HepG2 (cell line): Measurements from ENCODE around the gene TFAP2A. TPM values are rescaled to one million over a fixed set of nuclear protein-coding genes. Genes with fewer than 3 reads are reported as not detected.
A peak's percentile ranks its signal among the peaks of the same experiment; 100 is the strongest.

ENCODE experiments used
- ATAC-seq: fragments of 200-7000 bp; cut with Tn5 transposase; 3 replicates; pipeline ENCODE4 v1.9.1; 2020; ENCODE audit warnings: mild to moderate bottlenecking, moderate library complexity
- BruUV-seq: library from RNA; stranded (reverse); fragments of 400-500 nt; replicated peaks from 2 replicates; lab custom pipeline; 2021; lab: Mats Ljungman, UMichigan
- CTCF ChIA-PET: fragments of 300-600 bp; formaldehyde crosslinking; extraction: SDS; loops from one replicate; lab custom pipeline; 2021; ENCODE audit warnings: low total read pairs, inconsistent platforms, low intra/inter-chr PET ratio; lab: Yijun Ruan, JAX
- POLR2A ChIA-PET: fragments of 350-600 bp; sonication (Branson Sonifier 250); formaldehyde crosslinking; loops from one replicate; lab custom pipeline; 2020; ENCODE audit warnings: antibody characterized with exemption, inconsistent platforms; lab: Yijun Ruan, JAX
- DNase-seq: peaks from one replicate; pipeline ENCODE4 v3.0.0-alpha.2; 2015; ENCODE audit warnings: low spot score
- FAIRE-seq: peaks from 3 replicates; lab custom pipeline; 2011; peaks lifted over from hg19 to GRCh38; lab: Jason Lieb, UNC
- H2AFZ ChIP-seq: one replicate; pipeline ENCODE4 v1.6.1; 2011; ENCODE audit warnings: low read length, inconsistent platforms
- H3K27ac ChIP-seq: fragments of 300-600 bp; 3 replicates; pipeline ENCODE4 v1.8.0; 2011; ENCODE audit warnings: mixed run types, mild to moderate bottlenecking, mixed read lengths, low read length, inconsistent platforms; ENCODE audit not compliant: insufficient read depth; ENCODE audit errors: extremely low read length
- H3K27me3 ChIP-seq, 2 experiments: fragments of 200-600 bp in 1 of 2; 2 replicates in 1 of 2; 3 replicates in 1 of 2; pipeline versions ENCODE4 v1.6.0 to v1.8.0; 2011; ENCODE audit warnings: low read length in 2 of 2, mild to moderate bottlenecking in 2 of 2, moderate library complexity in 2 of 2, inconsistent platforms in 1 of 2; ENCODE audit not compliant: insufficient read depth in 2 of 2, control insufficient read depth in 1 of 2
- H3K36me3 ChIP-seq, 2 experiments: fragments of 200-600 bp in 1 of 2; replicated peaks in 1 of 2; 2 replicates in 1 of 2; 3 replicates in 1 of 2; pipeline versions ENCODE4 v1.5.1 to v1.8.0; 2011; ENCODE audit warnings: low read length in 2 of 2, inconsistent platforms in 1 of 2; ENCODE audit not compliant: insufficient read depth in 2 of 2, control insufficient read depth in 1 of 2
- H3K4me1 ChIP-seq: 2 replicates; pipeline ENCODE4 v1.5.1; 2012; ENCODE audit warnings: low read length, inconsistent platforms; ENCODE audit not compliant: insufficient read depth
- H3K4me2 ChIP-seq: 2 replicates; pipeline ENCODE4 v1.6.0; 2011; ENCODE audit warnings: low read depth, low read length, inconsistent platforms
- H3K4me3 ChIP-seq, 3 experiments: fragments of 200-600 bp in 1 of 3; sonication (generic), shearing (Covaris generic) in 1 of 3; replicated peaks in 1 of 3; 2 replicates each; pipeline ENCODE4 v1.5.1; 2011 to 2016; ENCODE audit warnings: low read length in 3 of 3, inconsistent platforms in 2 of 3, low read depth in 2 of 3, mild to moderate bottlenecking in 2 of 3, control low read depth in 1 of 3, mixed read lengths in 1 of 3; ENCODE audit not compliant: insufficient read depth in 1 of 3
- H3K79me2 ChIP-seq: one replicate; pipeline ENCODE4 v1.6.1; 2011; ENCODE audit warnings: low read length, inconsistent platforms; ENCODE audit not compliant: insufficient read depth
- H3K9ac ChIP-seq: 2 replicates; pipeline ENCODE4 v1.6.0; 2011; ENCODE audit warnings: mild to moderate bottlenecking, low read depth, low read length, inconsistent platforms; ENCODE audit not compliant: insufficient read depth
- H3K9me3 ChIP-seq: 2 replicates; pipeline ENCODE4 v1.5.1; 2012; ENCODE audit warnings: mild to moderate bottlenecking, low read length
- H4K20me1 ChIP-seq: 2 replicates; pipeline ENCODE4 v1.6.0; 2011; ENCODE audit warnings: inconsistent platforms, mild to moderate bottlenecking, low read length, moderate library complexity; ENCODE audit not compliant: insufficient read depth
- EZH2 ChIP-seq: conservative IDR thresholded peaks from 2 replicates; pipeline ENCODE4 v1.6.1; 2012; ENCODE audit warnings: mild to moderate bottlenecking, low read depth, low read length, moderate library complexity
- RFX5 ChIP-seq: IDR thresholded peaks from 2 replicates; pipeline ENCODE4 v1.6.1; 2011; ENCODE audit warnings: low read depth, low read length, improper control_type of control experiment
- WGBS: methylation state at CpG from one replicate; pipeline ENCODE4 v1.1.6; 2017; ENCODE audit warnings: low lambda C conversion rate; 5-methylcytosine and 5-hydroxymethylcytosine counted together
- in situ Hi-C: cut with HindIII; loops from 2 replicates; pipeline ENCODE4 v1.10.0; 2017; ENCODE audit warnings: low pct_unique_long_range_greater_than_20kb; ENCODE audit not compliant: extremely low pct_ligation_motif_present
- intact Hi-C: fragments of 100-400 bp; cut with micrococcal nuclease; formaldehyde crosslinking; loops from one replicate; pipeline ENCODE4 v1.10.0; 2022; ENCODE audit not compliant: unreplicated experiment
- polyA plus RNA-seq, 8 experiments: library from polyadenylated mRNA; depleted of rRNA in 3 of 8; stranded (reverse) in 7 of 8; unstranded in 1 of 8; fragments of >200 nt; fragmentation: Illumina TruSeq in 4 of 8; extraction: Trizol in 4 of 8; gene quantifications; 2 replicates each; pipeline versions ENCODE4 v1.2.1 to v1.2.3, GENCODE V29; 2011 to 2016; ENCODE audit warnings: low read depth in 4 of 8, missing spikeins in 1 of 8, mixed read lengths in 1 of 8; ENCODE audit not compliant: insufficient read depth in 1 of 8
- total RNA-seq, 5 experiments: library from RNA; depleted of rRNA; stranded (reverse); fragments of >200 nt; fragmentation: Illumina TruSeq; extraction: Trizol; gene quantifications; 2 replicates each; pipeline ENCODE4 v1.2.3, GENCODE V29; 2016; ENCODE audit warnings: low read depth in 1 of 5
- TF ChIP-seq, protein P1 (sequence below): sonication (generic); formaldehyde crosslinking; IDR thresholded peaks from 2 replicates; pipeline ENCODE4 v1.5.0; 2020; ENCODE audit warnings: mild to moderate bottlenecking, missing genetic modification reagents, borderline replicate concordance
- TF ChIP-seq, protein P2 (sequence below): IDR thresholded peaks from 2 replicates; pipeline ENCODE4 v1.6.1; 2018; ENCODE audit warnings: missing genetic modification reagents

TFAP2A gene
- total and polyA plus RNA-seq, 2 of the 13 experiments (the other 11 are each of a cell fraction or from before 2014, with no cell fraction given): not detected

DNA sequence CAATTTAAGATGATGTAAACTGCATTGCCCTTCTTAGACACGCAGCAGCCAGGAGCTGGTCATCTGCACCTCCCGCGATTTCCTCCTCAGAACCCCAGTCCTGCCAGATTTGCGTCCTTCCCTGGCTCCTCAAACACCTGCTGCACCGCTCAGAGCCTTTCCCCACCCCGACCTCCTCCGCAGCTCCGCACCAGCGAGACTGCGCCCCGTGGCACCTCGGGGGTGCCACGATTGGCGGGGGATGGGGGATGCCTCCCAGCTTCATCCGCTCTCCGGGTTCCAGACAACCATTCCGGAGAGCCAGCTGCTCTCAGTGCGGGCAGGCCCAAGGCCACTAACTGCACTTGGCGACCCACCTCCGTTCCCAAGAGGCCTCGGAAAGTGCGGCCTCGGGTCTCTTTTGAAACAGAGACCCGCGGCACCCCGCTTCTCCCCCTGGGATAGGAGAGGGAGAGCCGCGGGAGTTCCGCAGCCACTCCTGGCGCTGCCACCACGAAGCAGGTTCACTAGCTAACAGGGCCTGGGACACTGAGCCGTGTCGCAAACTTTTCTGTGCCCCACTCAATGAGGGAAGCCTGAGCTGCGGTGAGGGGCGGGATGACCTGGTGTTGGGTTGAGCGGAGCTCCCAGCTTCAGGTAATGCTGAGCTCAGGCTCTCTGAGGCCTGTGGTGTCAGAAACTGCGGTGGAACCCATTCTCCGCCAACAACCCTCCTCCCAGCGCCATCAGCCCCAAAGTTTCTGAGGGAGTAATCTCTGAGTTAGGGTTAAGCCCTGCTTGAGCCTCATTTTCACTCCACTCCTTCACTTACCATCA is 7.3 kb upstream of the TFAP2A start:
- POLR2A ChIA-PET: no interaction called here
- TF ChIP-seq RFX5: no peak
- TF ChIP-seq EZH2: peak; percentile 20; the same call in 1 of the 2 replicates
- TF ChIP-seq, protein P1, sequence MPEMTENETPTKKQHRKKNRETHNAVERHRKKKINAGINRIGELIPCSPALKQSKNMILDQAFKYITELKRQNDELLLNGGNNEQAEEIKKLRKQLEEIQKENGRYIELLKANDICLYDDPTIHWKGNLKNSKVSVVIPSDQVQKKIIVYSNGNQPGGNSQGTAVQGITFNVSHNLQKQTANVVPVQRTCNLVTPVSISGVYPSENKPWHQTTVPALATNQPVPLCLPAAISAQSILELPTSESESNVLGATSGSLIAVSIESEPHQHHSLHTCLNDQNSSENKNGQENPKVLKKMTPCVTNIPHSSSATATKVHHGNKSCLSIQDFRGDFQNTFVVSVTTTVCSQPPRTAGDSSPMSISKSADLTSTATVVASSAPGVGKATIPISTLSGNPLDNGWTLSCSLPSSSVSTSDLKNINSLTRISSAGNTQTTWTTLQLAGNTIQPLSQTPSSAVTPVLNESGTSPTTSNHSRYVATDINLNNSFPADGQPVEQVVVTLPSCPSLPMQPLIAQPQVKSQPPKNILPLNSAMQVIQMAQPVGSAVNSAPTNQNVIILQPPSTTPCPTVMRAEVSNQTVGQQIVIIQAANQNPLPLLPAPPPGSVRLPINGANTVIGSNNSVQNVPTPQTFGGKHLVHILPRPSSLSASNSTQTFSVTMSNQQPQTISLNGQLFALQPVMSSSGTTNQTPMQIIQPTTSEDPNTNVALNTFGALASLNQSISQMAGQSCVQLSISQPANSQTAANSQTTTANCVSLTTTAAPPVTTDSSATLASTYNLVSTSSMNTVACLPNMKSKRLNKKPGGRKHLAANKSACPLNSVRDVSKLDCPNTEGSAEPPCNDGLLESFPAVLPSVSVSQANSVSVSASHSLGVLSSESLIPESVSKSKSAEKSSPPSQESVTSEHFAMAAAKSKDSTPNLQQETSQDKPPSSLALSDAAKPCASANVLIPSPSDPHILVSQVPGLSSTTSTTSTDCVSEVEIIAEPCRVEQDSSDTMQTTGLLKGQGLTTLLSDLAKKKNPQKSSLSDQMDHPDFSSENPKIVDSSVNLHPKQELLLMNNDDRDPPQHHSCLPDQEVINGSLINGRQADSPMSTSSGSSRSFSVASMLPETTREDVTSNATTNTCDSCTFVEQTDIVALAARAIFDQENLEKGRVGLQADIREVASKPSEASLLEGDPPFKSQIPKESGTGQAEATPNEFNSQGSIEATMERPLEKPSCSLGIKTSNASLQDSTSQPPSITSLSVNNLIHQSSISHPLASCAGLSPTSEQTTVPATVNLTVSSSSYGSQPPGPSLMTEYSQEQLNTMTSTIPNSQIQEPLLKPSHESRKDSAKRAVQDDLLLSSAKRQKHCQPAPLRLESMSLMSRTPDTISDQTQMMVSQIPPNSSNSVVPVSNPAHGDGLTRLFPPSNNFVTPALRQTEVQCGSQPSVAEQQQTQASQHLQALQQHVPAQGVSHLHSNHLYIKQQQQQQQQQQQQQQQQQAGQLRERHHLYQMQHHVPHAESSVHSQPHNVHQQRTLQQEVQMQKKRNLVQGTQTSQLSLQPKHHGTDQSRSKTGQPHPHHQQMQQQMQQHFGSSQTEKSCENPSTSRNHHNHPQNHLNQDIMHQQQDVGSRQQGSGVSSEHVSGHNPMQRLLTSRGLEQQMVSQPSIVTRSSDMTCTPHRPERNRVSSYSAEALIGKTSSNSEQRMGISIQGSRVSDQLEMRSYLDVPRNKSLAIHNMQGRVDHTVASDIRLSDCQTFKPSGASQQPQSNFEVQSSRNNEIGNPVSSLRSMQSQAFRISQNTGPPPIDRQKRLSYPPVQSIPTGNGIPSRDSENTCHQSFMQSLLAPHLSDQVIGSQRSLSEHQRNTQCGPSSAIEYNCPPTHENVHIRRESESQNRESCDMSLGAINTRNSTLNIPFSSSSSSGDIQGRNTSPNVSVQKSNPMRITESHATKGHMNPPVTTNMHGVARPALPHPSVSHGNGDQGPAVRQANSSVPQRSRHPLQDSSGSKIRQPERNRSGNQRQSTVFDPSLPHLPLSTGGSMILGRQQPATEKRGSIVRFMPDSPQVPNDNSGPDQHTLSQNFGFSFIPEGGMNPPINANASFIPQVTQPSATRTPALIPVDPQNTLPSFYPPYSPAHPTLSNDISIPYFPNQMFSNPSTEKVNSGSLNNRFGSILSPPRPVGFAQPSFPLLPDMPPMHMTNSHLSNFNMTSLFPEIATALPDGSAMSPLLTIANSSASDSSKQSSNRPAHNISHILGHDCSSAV: no peak
- TF ChIP-seq, protein P2, sequence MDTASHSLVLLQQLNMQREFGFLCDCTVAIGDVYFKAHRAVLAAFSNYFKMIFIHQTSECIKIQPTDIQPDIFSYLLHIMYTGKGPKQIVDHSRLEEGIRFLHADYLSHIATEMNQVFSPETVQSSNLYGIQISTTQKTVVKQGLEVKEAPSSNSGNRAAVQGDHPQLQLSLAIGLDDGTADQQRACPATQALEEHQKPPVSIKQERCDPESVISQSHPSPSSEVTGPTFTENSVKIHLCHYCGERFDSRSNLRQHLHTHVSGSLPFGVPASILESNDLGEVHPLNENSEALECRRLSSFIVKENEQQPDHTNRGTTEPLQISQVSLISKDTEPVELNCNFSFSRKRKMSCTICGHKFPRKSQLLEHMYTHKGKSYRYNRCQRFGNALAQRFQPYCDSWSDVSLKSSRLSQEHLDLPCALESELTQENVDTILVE (CRISPR knock-in tag): no peak
- TF ChIP-seq, all 625 proteins: peak for 1
- CTCF ChIA-PET: no interaction called here
- no peak overlapping the region for H3K4me3 ChIP-seq
- no peaks in the 10 kb centered on the region for H3K79me2 ChIP-seq
- H3K9me3 ChIP-seq: no peaks in the 10 kb centered on the region
- H3K4me1 ChIP-seq: peaks cover 7% of the 10 kb centered on the region
- no TSS peak for BruUV-seq
- no peak for FAIRE-seq
- WGBS: 15% methylated on average over 38 of the region's 39 CpGs
- H3K4me2 ChIP-seq: no peak overlapping the region
- no peak overlapping the region for H2AFZ ChIP-seq
- H3K9ac ChIP-seq: no peak overlapping the region
- peaks cover 14 to 96% of the 10 kb centered on the region in 2 experiments for H3K27me3 ChIP-seq
- H3K27ac ChIP-seq: no peak overlapping the region
- intact Hi-C loops (no loop called here), in situ Hi-C loops (loop anchor here (10.0 kb wide), 1 partner anchor 1167 kb away; no protein-coding TSS in a partner anchor)
- no peak for ATAC-seq
- H3K36me3 ChIP-seq: no peaks in the 10 kb centered on the region
- DNase-seq: no peak
- H4K20me1 ChIP-seq: no peaks in the 10 kb centered on the region
